IMR-90 (cell line): ENCODE results near the gene MAP2.

Experiments used
- BHLHE40 ChIP-seq: fragments of 150-350 bp; IDR thresholded peaks from 2 replicates; pipeline ENCODE4 v1.6.1; 2016; ENCODE audit warnings: mild to moderate bottlenecking, low read depth, low read length
- CEBPB ChIP-seq: IDR thresholded peaks from 2 replicates; pipeline ENCODE4 v1.6.1; 2012; ENCODE audit warnings: low read depth, low read length, improper control_type of control experiment
- MAZ ChIP-seq: IDR thresholded peaks from 2 replicates; pipeline ENCODE4 v1.6.1; 2012; ENCODE audit warnings: low read depth, mild to moderate bottlenecking, low read length, improper control_type of control experiment, moderate library complexity, borderline replicate concordance
- MXI1 ChIP-seq: IDR thresholded peaks from 2 replicates; pipeline ENCODE4 v1.6.1; 2012; ENCODE audit warnings: low read depth, mild to moderate bottlenecking, low read length, moderate library complexity, borderline replicate concordance
- POLR2A ChIP-seq: IDR thresholded peaks from 2 replicates; pipeline ENCODE4 v1.6.1; 2012; ENCODE audit warnings: mild to moderate bottlenecking, low read depth, low read length
- RAD21 ChIP-seq: IDR thresholded peaks from 2 replicates; pipeline ENCODE4 v1.6.1; 2012; ENCODE audit warnings: low read length, improper control_type of control experiment
- RCOR1 ChIP-seq: IDR thresholded peaks from 2 replicates; pipeline ENCODE4 v1.6.1; 2012; ENCODE audit warnings: mild to moderate bottlenecking, low read length, improper control_type of control experiment; ENCODE audit not compliant: insufficient replicate concordance
- RFX5 ChIP-seq: IDR thresholded peaks from 2 replicates; pipeline ENCODE4 v1.8.0; 2012; ENCODE audit warnings: low read depth, mild to moderate bottlenecking, low read length, moderate library complexity
- SMC3 ChIP-seq: fragments of 150-350 bp; IDR thresholded peaks from 2 replicates; pipeline ENCODE4 v1.6.1; 2016; ENCODE audit warnings: low read depth, mild to moderate bottlenecking, antibody characterized with exemption, low read length, moderate library complexity
- TF ChIP-seq, protein P1 (sequence below): conservative IDR thresholded peaks from 2 replicates; pipeline ENCODE4 v1.5.1; 2012; ENCODE audit warnings: mild to moderate bottlenecking, low read depth, low read length, improper control_type of control experiment
- TF ChIP-seq, protein P2 (sequence below): fragments of 150-350 bp; IDR thresholded peaks from 2 replicates; pipeline ENCODE4 v1.6.1; 2017; ENCODE audit warnings: mild to moderate bottlenecking, antibody characterized with exemption, low read length, low read depth

- TF ChIP-seq, protein P1, sequence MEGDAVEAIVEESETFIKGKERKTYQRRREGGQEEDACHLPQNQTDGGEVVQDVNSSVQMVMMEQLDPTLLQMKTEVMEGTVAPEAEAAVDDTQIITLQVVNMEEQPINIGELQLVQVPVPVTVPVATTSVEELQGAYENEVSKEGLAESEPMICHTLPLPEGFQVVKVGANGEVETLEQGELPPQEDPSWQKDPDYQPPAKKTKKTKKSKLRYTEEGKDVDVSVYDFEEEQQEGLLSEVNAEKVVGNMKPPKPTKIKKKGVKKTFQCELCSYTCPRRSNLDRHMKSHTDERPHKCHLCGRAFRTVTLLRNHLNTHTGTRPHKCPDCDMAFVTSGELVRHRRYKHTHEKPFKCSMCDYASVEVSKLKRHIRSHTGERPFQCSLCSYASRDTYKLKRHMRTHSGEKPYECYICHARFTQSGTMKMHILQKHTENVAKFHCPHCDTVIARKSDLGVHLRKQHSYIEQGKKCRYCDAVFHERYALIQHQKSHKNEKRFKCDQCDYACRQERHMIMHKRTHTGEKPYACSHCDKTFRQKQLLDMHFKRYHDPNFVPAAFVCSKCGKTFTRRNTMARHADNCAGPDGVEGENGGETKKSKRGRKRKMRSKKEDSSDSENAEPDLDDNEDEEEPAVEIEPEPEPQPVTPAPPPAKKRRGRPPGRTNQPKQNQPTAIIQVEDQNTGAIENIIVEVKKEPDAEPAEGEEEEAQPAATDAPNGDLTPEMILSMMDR = no peak
- TF ChIP-seq POLR2A (no peak), MAZ (no peak), RCOR1 (no peak), SMC3 (no peak), MXI1 (no peak), BHLHE40 (no peak), RFX5 (no peak), CEBPB (no peak), RAD21 (no peak)
- TF ChIP-seq, protein P2, sequence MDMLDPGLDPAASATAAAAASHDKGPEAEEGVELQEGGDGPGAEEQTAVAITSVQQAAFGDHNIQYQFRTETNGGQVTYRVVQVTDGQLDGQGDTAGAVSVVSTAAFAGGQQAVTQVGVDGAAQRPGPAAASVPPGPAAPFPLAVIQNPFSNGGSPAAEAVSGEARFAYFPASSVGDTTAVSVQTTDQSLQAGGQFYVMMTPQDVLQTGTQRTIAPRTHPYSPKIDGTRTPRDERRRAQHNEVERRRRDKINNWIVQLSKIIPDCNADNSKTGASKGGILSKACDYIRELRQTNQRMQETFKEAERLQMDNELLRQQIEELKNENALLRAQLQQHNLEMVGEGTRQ = no peak
Measured at GRCh38 chr2:209633911-209634310, 210.1 kb downstream of the MAP2 start.
